Measurements from ENCODE around the gene TBKBP1.

TBKBP1 gene

GRCh38 chr17:47733047-47733673, 39.2 kb downstream of the TBKBP1 start, which contains the start of gene TBX21:
Gene TBX21 (plus strand): TSS chr17:47733236. CDS start chr17:47733455, 219 bp downstream.
- no peaks in the 10 kb centered on the region for H3K9me3 ChIP-seq
- peak; percentile 46 to 69 for DNase-seq
- intact Hi-C loops (cut with DNase I; ENCODE audit: low total_unique reads), result no loop called here
- TF ChIP-seq, protein P1, sequence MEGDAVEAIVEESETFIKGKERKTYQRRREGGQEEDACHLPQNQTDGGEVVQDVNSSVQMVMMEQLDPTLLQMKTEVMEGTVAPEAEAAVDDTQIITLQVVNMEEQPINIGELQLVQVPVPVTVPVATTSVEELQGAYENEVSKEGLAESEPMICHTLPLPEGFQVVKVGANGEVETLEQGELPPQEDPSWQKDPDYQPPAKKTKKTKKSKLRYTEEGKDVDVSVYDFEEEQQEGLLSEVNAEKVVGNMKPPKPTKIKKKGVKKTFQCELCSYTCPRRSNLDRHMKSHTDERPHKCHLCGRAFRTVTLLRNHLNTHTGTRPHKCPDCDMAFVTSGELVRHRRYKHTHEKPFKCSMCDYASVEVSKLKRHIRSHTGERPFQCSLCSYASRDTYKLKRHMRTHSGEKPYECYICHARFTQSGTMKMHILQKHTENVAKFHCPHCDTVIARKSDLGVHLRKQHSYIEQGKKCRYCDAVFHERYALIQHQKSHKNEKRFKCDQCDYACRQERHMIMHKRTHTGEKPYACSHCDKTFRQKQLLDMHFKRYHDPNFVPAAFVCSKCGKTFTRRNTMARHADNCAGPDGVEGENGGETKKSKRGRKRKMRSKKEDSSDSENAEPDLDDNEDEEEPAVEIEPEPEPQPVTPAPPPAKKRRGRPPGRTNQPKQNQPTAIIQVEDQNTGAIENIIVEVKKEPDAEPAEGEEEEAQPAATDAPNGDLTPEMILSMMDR (IDR thresholded peaks at IDR 0.05), result no peak
- H3K27ac ChIP-seq, result no peak within 1 kb of the TSS
- peaks cover 0 to 17% (median 12%) of the 10 kb centered on the region in 4 donors for H3K4me1 ChIP-seq
- peak within 1 kb of the TSS; percentile 20 to 50 for H3K4me3 ChIP-seq
- H3K36me3 ChIP-seq, result no peaks in the 10 kb centered on the region
- peaks cover 0 to 68% of the 10 kb centered on the region in 2 donors for H3K27me3 ChIP-seq

DNA sequence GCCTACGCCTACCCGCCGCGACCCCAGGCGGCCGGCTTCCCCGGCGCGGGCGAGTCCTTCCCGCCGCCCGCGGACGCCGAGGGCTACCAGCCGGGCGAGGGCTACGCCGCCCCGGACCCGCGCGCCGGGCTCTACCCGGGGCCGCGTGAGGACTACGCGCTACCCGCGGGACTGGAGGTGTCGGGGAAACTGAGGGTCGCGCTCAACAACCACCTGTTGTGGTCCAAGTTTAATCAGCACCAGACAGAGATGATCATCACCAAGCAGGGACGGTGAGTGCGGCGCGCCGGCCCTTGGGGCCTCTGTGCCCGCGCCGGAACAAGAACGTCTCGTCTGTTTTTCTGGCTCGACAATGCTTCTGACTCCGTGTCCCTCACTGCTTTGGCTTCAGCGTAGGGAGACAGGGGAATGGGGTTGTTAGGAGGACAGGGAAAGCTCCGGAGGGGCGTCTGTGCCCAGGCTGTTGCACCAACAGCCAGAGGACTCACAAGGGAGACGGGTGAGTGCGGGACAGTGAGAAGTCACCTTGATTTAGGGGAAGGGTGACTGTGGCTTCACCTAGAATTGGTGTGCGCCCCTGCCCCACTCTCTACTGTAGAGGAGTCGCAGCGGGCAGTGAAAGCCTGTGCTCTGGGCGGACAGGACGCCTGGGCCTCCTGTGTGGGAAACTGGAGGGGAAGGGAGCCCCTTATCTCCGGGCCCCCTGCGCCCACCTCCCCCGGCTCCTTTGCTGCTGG, 39.9 kb downstream of the TBKBP1 start:
- DNase-seq, result peak; percentile 18 to 61
- TF ChIP-seq, protein P1 (IDR thresholded peaks at IDR 0.05), result no peak
- Histone ChIP-seq H3K27ac (no peak overlapping the region), H3K36me3 (no peaks in the 10 kb centered on the region), H3K27me3 (peaks cover 0 to 67% of the 10 kb centered on the region in 2 donors), H3K4me3 (peak overlapping the region; percentile 20 to 50), H3K9me3 (no peaks in the 10 kb centered on the region), H3K4me1 (peaks cover 0 to 17% (median 12%) of the 10 kb centered on the region in 4 donors)
- intact Hi-C loops (cut with DNase I; ENCODE audit: low total_unique reads), result no loop called here

- no peaks in the 10 kb centered on the region for H3K36me3 ChIP-seq
- intact Hi-C loops (cut with DNase I; ENCODE audit: low total_unique reads), result no loop called here
- peaks cover 0 to 65% of the 10 kb centered on the region in 2 donors for H3K27me3 ChIP-seq
- TF ChIP-seq, protein P1 (IDR thresholded peaks at IDR 0.05), result no peak
- H3K4me1 ChIP-seq, result peaks cover 0 to 17% (median 12%) of the 10 kb centered on the region in 4 donors
- DNase-seq, result no peak
- no peak overlapping the region for H3K27ac ChIP-seq
- H3K9me3 ChIP-seq, result no peaks in the 10 kb centered on the region
- H3K4me3 ChIP-seq, result no peak overlapping the region
Observed at GRCh38 chr17:47735139-47735464, 41.1 kb downstream of the TBKBP1 start.

- TF ChIP-seq, protein P1 (IDR thresholded peaks at IDR 0.05), result no peak
- DNase-seq, result no peak
- Histone ChIP-seq H3K4me1 (peaks cover 0 to 17% (median 12%) of the 10 kb centered on the region in 4 donors), H3K27ac (no peak overlapping the region), H3K4me3 (no peak overlapping the region), H3K27me3 (peaks cover 0 to 62% of the 10 kb centered on the region in 2 donors), H3K36me3 (no peaks in the 10 kb centered on the region), H3K9me3 (no peaks in the 10 kb centered on the region)
- intact Hi-C loops (cut with DNase I; ENCODE audit: low total_unique reads), result no loop called here
Observed at GRCh38 chr17:47735536-47736011, 41.6 kb downstream of the TBKBP1 start.

DNA sequence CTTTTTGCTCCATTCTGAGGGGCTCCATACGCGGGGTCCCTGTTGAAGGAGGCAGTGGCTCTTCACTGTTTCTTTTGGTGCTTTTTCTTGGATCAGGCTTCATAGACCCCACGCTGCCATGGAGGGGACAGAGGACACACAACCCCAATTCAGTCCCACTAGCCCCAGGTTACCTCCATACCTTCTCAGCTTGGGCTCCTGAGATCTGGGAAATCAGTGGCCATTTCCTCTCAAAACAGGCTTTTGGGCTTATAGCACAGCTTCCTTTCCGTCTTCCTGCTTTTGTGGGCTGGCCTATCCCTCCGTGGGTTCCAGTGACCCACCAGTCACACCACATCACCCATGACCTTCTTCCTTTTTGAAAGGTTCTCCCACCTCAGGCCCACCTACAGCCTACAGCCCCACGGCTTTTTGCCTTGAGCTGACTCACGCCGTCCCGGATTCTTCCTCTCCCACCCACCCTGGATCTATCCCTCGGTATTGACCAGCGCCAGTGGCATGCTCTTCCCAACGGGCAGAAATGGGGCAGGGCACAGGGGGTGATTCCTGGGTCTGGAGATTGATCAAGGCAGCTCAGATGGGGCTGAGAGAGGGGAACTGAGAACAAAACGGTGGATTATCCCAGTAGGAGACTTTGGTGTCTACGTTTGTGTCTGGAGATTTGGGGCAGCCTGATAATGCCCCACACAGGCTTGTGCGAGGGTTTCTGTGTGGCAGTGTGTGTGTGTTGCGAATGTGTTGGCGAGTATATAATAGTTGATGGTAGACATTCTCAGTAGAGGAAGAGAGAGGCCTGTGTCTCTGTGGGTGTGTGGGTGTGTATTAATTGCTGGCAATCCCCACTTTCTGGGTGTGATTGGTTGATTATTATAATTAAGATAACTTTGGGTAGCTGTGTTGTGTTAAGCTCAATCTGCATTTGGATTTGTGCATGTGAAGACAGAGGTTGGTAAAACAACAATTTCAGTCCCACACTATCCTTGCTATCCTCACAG, 42.8 kb downstream of the TBKBP1 start:
- no peak overlapping the region for H3K27ac ChIP-seq
- peaks cover 0 to 56% of the 10 kb centered on the region in 2 donors for H3K27me3 ChIP-seq
- H3K36me3 ChIP-seq, result no peaks in the 10 kb centered on the region
- peaks cover 0 to 17% (median 12%) of the 10 kb centered on the region in 4 donors for H3K4me1 ChIP-seq
- intact Hi-C loops (cut with DNase I; ENCODE audit: low total_unique reads), result no loop called here
- H3K9me3 ChIP-seq, result no peaks in the 10 kb centered on the region
- DNase-seq, result no peak
- TF ChIP-seq, protein P1 (IDR thresholded peaks at IDR 0.05), result no peak
- H3K4me3 ChIP-seq, result no peak overlapping the region

Measured in tibial artery (tissue), 4 donors.